GM12874 (cell line): Measurements from ENCODE around the gene MRAP.

ENCODE experiments used
- TF ChIP-seq, protein P1 (sequence below): IDR thresholded peaks from 2 replicates; pipeline ENCODE4 v1.5.1; 2011; ENCODE audit warnings: low read depth, mild to moderate bottlenecking, control low read depth, low read length, moderate library complexity; ENCODE audit not compliant: insufficient read depth

Gene MRAP

DNA sequence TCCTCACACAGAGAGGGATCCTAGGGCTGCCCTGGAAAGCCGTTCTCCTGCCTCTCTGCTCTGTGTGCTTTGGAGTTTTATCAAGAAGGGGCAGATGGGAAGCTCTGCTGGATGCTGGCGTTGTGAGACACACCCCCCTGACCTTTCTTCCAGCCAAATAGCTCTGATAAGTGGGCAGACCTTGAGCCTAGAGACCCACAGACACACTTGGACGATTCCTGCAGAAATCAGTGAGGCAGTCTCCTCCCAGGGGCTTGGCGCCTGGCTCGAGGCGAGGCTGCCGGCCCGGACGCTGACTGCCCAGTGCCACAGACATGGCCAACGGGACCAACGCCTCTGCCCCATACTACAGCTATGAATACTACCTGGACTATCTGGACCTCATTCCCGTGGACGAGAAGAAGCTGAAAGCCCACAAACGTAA is at the start of gene MRAP:
MRAP (plus strand) TSS at position 198 of the 424 bp plus-strand sequence; CDS start at position 315, 117 bp downstream.
- TF ChIP-seq, protein P1, sequence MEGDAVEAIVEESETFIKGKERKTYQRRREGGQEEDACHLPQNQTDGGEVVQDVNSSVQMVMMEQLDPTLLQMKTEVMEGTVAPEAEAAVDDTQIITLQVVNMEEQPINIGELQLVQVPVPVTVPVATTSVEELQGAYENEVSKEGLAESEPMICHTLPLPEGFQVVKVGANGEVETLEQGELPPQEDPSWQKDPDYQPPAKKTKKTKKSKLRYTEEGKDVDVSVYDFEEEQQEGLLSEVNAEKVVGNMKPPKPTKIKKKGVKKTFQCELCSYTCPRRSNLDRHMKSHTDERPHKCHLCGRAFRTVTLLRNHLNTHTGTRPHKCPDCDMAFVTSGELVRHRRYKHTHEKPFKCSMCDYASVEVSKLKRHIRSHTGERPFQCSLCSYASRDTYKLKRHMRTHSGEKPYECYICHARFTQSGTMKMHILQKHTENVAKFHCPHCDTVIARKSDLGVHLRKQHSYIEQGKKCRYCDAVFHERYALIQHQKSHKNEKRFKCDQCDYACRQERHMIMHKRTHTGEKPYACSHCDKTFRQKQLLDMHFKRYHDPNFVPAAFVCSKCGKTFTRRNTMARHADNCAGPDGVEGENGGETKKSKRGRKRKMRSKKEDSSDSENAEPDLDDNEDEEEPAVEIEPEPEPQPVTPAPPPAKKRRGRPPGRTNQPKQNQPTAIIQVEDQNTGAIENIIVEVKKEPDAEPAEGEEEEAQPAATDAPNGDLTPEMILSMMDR, result no peak

DNA sequence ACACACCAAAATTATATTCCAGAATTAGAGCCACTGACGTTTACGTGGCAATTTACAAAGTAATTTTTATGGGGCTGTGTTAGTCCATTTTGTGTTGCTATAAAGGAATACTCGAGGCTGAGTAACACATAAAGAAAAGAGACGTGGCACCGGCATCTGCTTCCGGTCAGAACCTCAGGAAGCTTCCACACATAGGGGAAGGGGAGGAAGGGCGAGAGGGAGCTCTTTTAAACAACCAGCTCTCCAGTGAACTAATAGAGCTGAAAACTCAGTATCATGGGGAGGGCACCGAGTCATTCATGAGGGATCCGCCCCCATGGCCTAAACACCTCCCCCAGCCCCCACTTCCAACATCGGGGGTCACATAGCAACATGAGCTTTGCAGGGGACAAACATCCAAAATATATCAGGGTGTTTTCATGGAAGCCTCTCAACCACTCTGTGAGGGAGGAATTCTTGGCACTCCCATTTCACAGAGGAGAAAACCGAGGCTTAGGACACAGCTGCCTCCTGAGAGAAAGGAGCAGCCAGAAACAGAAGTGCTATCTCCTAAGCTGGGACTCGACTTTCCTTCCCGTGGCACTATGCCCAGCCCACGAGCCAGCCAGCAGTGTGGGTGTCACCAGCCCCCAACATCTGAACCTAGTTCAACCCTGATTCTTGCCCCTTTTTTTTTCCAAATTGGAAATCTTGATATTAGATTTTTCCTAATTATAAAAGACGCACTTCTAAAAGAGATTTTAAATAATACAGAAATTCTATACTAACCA is 49.0 kb upstream of the MRAP start:
- TF ChIP-seq, protein P1, result no peak

DNA sequence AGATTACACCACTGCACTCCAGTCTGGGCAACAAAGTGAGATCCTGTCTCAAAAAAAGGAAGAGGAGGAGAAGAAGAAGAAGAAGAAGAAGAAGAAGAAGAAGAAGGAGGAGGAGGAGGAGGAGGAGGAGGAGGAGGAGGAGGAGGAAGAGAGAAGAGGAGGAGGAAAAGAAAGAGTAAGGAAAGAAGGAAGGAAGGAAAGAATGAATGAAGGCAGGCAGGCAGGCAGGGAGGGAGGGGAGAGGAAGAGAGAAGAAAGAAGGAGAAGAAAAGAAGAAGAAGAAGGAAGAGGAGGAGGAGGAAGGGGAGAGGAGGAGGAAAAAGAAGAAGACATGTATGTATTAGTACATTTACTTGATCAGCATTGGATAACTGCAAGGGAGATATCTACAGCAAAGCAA is 46.5 kb upstream of the MRAP start:
- TF ChIP-seq, protein P1, result no peak

DNA sequence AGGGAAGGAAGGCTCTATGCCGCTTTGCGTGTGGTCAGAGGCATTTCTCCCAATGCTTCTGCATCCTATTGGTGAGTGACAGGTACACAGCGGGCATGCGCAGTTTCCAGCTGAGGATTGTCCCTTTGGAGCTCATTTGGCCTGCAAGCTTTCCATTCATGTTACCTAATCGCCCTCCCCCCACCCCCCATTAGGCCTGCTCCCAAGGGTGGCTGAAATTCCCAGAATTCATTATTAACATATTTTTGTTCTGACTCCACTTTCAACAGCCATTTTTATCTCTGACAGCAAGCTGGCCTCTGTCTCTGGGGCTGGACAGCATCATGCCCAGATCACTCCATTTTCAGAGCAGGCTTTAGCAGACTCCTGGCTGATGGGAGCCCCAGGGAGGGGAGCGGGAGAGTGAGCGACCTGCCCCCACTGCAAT is 45.4 kb upstream of the MRAP start:
- TF ChIP-seq, protein P1, result no peak

DNA sequence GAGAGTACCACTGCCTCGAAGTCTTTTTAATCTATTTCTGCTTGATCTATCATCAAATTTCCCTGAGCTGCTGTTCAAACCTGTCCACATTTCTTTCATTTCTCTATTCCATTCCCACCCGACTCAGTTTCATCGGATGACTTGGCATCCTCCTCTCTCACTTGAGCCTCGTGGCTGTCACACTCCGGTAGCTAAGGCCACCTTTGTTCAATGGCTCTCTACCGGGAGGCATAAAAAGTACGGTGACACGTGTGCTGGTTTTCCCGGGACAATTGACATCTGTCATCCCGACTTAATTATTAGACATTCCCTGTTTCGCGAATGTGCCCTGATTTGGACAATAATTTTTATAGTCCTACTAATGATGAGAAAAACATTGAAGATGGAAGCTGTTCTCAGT is 42.4 kb upstream of the MRAP start:
- TF ChIP-seq, protein P1, result no peak

DNA sequence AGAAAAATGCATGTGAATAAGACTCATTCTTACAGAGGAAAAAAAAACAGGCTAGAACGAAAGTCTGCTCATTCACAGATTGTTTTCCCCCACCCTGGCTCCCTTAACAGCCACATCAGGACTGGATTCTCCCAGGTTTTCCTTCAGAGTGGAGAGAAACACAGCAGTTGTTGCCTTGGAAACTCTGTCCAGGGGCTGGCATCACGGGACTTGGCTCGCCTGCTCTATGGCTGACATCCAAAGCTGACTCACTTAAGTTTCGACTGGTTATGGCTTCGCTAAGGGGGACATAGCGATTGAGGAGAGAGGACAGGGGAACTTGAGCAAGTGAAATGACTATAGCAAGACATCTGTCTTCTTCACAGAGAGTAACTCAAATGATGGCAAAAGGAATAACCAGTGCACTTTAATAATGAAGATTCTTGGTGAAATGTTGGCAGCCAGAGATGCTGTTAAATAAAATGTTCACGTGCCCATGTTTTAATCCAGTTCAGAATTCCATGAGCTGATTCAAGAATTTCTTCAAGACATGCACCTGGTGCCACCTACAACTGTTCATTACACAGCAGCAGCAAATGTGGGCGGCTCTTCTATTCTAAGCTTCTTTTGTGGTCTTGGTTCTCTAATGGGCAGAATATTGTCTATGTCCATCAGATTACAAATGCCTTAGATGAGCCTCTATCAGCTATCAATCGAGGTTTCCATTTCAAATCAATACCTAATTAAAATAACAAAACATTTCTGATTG is 41.6 kb upstream of the MRAP start:
- TF ChIP-seq, protein P1, result no peak

DNA sequence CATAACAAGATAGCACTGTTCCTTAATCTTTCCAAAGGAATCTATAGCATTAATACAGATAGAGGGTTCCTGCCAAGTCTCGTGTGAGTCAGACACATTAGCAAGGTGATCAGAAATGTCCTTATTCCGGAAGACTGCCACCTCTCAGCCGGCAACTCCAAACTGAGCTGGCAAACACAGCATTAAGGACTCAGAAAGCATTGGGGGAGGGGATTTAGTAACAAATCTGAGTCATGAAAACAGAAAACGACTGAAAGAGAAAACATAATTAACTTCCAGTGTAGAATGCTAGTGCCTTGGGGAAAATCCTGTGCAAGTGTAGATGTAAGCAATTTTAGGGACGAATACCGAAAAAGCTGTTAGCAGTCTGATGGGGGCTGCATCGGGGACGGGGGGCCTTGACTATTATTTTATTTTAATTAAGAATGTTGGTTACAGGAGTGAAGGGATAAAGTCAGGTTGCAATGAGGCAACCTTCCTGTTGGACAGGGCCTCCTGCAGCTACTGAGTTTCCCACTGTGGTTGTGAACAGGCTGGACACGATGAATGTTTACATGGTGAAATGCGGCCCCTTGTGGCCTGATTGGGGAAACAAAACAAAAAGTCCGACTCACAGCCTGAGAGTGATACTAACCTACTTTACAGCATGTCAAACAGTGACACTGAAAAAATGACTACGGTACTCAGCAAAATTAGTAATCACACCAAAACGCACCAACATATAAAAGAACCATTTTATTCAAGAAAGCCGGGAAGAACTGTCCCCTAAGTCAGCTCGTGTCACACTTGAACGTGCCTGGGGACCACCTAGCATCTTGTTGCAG is 40.5 kb upstream of the MRAP start:
- TF ChIP-seq, protein P1, result peak; percentile 66
